Regular cardiac myocyte (primary cell): ENCODE data around the gene NEUROD1. TPM values are rescaled to one million over a fixed set of nuclear protein-coding genes. Genes with fewer than 3 reads are reported as not detected.

Experiments
- total RNA-seq: library from RNA; depleted of rRNA; stranded (reverse); fragments of >200 nt; gene quantifications from 2 replicates; pipeline ENCODE4 v1.2.3, GENCODE V29; 2014

Gene NEUROD1
- total RNA-seq, result not detected in 2 replicates

GRCh38 chr2:181680055-181680936 lies at the start of gene NEUROD1:
Gene NEUROD1, minus strand, starts transcription at chr2:181680517. Its CDS starts 1,657 bp downstream, at chr2:181678860.

GRCh38 chr2:181656450-181657291 lies 23.6 kb downstream of the NEUROD1 start, which contains the start of gene CERKL:
Gene CERKL, minus strand, starts transcription at chr2:181657105. Its CDS starts 99 bp downstream, at chr2:181657006.

Other genes starting within 250 kb of the NEUROD1 start
- 66.8 and 86.3 TPM in 2 replicates for gene ITGA4, start 223.1 kb downstream of the NEUROD1 start, total RNA-seq
- gene CERKL, start 23.4 kb downstream of the NEUROD1 start, total RNA-seq, result under 0.01 TPM in 2 replicates
- gene ITPRID2, start 211.2 kb upstream of the NEUROD1 start, total RNA-seq, result 147 and 181 TPM in 2 replicates